Measurements from ENCODE around the gene RUSC2. TPM values are rescaled to one million over a fixed set of nuclear protein-coding genes. Genes with fewer than 3 reads are reported as not detected.

The RUSC2 gene
- total and polyA plus RNA-seq, 2 of the 13 experiments (the other 11 are each of a cell fraction or from before 2014, with no cell fraction given) = 2.8 to 3.3 TPM

DNA sequence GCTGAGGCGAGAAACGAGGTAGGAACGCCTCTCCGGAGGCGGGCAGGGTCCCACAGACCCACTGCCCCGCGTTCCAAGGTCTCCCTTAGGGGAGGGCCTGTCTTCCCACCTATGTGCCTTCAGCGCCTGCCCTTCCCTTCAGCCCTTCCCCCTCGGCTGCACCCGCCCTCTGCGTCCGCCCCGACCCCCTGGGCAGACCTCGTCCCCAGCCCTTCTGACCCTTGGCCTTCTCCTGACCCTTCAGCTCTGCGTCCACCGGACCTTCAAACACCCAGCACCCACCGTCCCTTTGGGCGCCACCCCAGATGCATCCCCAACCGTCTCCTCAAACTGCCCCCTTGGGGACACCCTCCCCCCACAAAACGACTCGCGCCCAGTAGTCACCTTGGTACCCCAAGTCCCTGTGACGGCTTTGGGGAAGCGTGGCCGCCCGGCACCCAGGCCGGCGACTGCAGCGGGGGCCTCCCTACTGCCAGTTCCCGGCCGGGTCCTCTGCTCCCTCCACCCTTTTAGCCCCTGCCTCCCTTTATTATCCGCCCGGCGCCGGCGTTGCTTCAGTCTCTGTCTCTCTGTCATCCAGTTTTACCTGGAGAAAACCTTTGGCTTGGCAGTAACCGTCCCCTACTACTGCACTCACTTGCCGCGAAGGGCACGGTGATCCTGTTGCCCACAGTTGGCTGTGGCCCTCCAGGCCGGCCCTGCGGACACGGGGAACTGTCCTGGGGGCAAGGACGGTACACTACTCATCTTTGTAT, 421 bp downstream of the RUSC2 start (continued):
- TF ChIP-seq, protein P1, sequence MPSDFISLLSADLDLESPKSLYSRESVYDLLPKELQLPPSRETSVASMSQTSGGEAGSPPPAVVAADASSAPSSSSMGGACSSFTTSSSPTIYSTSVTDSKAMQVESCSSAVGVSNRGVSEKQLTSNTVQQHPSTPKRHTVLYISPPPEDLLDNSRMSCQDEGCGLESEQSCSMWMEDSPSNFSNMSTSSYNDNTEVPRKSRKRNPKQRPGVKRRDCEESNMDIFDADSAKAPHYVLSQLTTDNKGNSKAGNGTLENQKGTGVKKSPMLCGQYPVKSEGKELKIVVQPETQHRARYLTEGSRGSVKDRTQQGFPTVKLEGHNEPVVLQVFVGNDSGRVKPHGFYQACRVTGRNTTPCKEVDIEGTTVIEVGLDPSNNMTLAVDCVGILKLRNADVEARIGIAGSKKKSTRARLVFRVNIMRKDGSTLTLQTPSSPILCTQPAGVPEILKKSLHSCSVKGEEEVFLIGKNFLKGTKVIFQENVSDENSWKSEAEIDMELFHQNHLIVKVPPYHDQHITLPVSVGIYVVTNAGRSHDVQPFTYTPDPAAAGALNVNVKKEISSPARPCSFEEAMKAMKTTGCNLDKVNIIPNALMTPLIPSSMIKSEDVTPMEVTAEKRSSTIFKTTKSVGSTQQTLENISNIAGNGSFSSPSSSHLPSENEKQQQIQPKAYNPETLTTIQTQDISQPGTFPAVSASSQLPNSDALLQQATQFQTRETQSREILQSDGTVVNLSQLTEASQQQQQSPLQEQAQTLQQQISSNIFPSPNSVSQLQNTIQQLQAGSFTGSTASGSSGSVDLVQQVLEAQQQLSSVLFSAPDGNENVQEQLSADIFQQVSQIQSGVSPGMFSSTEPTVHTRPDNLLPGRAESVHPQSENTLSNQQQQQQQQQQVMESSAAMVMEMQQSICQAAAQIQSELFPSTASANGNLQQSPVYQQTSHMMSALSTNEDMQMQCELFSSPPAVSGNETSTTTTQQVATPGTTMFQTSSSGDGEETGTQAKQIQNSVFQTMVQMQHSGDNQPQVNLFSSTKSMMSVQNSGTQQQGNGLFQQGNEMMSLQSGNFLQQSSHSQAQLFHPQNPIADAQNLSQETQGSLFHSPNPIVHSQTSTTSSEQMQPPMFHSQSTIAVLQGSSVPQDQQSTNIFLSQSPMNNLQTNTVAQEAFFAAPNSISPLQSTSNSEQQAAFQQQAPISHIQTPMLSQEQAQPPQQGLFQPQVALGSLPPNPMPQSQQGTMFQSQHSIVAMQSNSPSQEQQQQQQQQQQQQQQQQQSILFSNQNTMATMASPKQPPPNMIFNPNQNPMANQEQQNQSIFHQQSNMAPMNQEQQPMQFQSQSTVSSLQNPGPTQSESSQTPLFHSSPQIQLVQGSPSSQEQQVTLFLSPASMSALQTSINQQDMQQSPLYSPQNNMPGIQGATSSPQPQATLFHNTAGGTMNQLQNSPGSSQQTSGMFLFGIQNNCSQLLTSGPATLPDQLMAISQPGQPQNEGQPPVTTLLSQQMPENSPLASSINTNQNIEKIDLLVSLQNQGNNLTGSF (CRISPR knock-in tag; IDR thresholded peaks at IDR 0.05) = no peak
- TF ChIP-seq ZNF713 (CRISPR knock-in tag; IDR thresholded peaks at IDR 0.05) (peak; percentile 59; the same call in 1 of the 2 replicates), ZNF484 (CRISPR knock-in tag; IDR thresholded peaks at IDR 0.05; ENCODE audit: borderline replicate concordance, low read depth) (no peak), ZNF430 (CRISPR knock-in tag; IDR thresholded peaks at IDR 0.05) (0 out of 2 replicates have a peak, but pooled peaks have one; percentile 21), PTBP1 (IDR thresholded peaks at IDR 0.05; ENCODE audit: low read depth, low read length, poor library complexity, severe bottlenecking) (no peak), HNRNPH1 (optimal IDR thresholded peaks at IDR 0.05; ENCODE audit: low read depth, low read length) (no peak), ZNF557 (CRISPR knock-in tag; IDR thresholded peaks at IDR 0.05) (no peak), SP2 (CRISPR knock-in tag; IDR thresholded peaks at IDR 0.05) (no peak), ZNF577 (CRISPR knock-in tag; IDR thresholded peaks at IDR 0.05; ENCODE audit: borderline replicate concordance, low read depth) (no peak), ELF4 (CRISPR knock-in tag; IDR thresholded peaks at IDR 0.05; ENCODE audit: borderline replicate concordance) (no peak), ZNF143 (CRISPR knock-in tag; IDR thresholded peaks at IDR 0.05) (no peak), SNAI1 (CRISPR knock-in tag; IDR thresholded peaks at IDR 0.05; ENCODE audit: borderline replicate concordance) (no peak)
- TF ChIP-seq, protein P2, sequence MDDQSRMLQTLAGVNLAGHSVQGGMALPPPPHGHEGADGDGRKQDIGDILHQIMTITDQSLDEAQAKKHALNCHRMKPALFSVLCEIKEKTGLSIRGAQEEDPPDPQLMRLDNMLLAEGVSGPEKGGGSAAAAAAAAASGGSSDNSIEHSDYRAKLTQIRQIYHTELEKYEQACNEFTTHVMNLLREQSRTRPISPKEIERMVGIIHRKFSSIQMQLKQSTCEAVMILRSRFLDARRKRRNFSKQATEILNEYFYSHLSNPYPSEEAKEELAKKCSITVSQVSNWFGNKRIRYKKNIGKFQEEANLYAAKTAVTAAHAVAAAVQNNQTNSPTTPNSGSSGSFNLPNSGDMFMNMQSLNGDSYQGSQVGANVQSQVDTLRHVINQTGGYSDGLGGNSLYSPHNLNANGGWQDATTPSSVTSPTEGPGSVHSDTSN (CRISPR knock-in tag; IDR thresholded peaks at IDR 0.05; ENCODE audit: borderline replicate concordance) = no peak
- TF ChIP-seq, protein P3, sequence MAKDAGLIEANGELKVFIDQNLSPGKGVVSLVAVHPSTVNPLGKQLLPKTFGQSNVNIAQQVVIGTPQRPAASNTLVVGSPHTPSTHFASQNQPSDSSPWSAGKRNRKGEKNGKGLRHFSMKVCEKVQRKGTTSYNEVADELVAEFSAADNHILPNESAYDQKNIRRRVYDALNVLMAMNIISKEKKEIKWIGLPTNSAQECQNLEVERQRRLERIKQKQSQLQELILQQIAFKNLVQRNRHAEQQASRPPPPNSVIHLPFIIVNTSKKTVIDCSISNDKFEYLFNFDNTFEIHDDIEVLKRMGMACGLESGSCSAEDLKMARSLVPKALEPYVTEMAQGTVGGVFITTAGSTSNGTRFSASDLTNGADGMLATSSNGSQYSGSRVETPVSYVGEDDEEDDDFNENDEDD (CRISPR knock-in tag; IDR thresholded peaks at IDR 0.05; ENCODE audit: borderline replicate concordance) = no peak
- TF ChIP-seq, protein P4, sequence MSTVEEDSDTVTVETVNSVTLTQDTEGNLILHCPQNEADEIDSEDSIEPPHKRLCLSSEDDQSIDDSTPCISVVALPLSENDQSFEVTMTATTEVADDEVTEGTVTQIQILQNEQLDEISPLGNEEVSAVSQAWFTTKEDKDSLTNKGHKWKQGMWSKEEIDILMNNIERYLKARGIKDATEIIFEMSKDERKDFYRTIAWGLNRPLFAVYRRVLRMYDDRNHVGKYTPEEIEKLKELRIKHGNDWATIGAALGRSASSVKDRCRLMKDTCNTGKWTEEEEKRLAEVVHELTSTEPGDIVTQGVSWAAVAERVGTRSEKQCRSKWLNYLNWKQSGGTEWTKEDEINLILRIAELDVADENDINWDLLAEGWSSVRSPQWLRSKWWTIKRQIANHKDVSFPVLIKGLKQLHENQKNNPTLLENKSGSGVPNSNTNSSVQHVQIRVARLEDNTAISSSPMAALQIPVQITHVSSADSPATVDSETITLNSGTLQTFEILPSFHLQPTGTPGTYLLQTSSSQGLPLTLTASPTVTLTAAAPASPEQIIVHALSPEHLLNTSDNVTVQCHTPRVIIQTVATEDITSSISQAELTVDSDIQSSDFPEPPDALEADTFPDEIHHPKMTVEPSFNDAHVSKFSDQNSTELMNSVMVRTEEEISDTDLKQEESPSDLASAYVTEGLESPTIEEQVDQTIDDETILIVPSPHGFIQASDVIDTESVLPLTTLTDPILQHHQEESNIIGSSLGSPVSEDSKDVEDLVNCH (CRISPR knock-in tag; IDR thresholded peaks at IDR 0.05) = no peak
- TF ChIP-seq, protein P5, sequence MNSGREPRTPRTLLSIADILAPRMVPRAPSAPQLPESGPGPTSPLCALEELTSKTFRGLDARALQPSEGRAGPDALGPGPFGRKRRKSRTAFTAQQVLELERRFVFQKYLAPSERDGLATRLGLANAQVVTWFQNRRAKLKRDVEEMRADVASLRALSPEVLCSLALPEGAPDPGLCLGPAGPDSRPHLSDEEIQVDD (CRISPR knock-in tag; IDR thresholded peaks at IDR 0.05; ENCODE audit: borderline replicate concordance) = no peak
- TF ChIP-seq, protein P6, sequence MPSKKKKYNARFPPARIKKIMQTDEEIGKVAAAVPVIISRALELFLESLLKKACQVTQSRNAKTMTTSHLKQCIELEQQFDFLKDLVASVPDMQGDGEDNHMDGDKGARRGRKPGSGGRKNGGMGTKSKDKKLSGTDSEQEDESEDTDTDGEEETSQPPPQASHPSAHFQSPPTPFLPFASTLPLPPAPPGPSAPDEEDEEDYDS (CRISPR knock-in tag; IDR thresholded peaks at IDR 0.05) = no peak
